GM12891 (cell line): ENCODE results near the gene RIMBP2.

Experiments used
- POLR2A ChIP-seq: IDR thresholded peaks from 2 replicates; pipeline ENCODE4 v1.6.1; 2011; ENCODE audit warnings: low read depth, low read length, control low read depth
- POLR2AphosphoS5 ChIP-seq: IDR thresholded peaks from 2 replicates; pipeline ENCODE4 v1.6.1; 2011; ENCODE audit warnings: low read depth, low read length, control low read depth
- POU2F2 ChIP-seq: IDR thresholded peaks from 2 replicates; pipeline ENCODE4 v1.6.1; 2011; ENCODE audit warnings: low read depth, mild to moderate bottlenecking, control low read depth, low read length, moderate library complexity
- SPI1 ChIP-seq: IDR thresholded peaks from 2 replicates; pipeline ENCODE4 v1.6.1; 2011; ENCODE audit warnings: low read depth, low read length, control low read depth
- TAF1 ChIP-seq: IDR thresholded peaks from 2 replicates; pipeline ENCODE4 v1.6.1; 2011; ENCODE audit warnings: low read depth, low read length, control low read depth

DNA sequence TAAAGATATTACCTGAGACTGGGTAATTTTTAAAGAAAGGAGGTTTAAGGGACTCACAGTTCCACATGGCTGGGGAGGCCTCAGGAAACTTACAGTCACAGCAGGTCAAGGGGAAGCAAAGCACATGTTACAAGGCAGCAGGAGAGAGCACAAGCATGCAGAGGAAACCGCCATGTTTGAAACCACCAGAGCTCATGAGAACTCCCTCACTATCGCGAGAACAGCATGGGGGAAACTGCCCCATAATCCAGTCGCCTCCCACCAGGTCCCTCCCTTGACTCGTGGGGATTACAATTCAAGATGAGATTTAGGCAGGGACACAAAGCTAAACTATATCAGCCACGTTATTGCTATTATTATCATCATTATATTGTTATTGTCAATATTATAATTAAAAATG is 138.7 kb downstream of the RIMBP2 start:
- TF ChIP-seq POLR2A (no peak), TAF1 (no peak), POLR2AphosphoS5 (no peak), SPI1 (no peak), POU2F2 (no peak)
